ENCODE results near the gene OCA2.
"Not testable (repeated sequence)": the region's sequence is repeated elsewhere in the genome, so short reads cannot be mapped to it uniquely, and the experiment has no call there.

The OCA2 gene

DNA sequence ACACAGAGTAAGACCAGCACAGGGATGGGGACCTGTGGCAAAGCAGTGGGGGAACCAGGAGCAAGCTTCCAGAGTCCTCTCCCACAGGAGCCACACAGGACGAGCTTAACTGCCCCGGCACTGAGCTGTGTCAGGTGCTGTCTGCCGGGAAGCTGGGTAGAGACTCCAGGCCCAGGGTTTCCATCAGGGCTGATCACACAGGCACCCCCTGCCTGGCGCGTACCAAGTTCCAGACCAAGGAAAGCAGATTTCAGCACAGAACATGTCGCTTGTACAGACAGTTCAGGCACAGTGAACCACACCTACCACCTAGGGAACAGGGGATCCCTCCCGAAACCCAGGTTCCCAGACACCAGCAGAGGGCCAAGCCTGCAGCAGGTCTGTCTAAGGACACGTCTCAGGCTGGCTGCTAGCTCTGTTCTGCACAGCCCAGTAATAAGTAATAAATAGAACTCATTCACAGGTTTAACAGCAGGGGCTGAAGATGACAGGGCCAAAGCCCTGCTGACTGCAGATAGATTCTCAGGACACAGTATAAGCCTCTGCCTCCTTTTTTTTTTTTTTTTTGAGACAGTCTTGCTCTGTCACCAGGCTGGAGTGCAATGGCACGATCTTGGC, 30.2 kb upstream of the OCA2 start:
- Histone ChIP-seq H3K27me3 (ENCODE audit: insufficient read depth, low read length) (no peaks in the 10 kb centered on the region), H3K36me3 (ENCODE audit: insufficient read depth, low read depth, low read length) (peaks cover 90% of the 10 kb centered on the region), H3K4me3 (ENCODE audit: low read length) (no peak overlapping the region), H3K27ac (ENCODE audit: low read length) (no peak overlapping the region), H3K9me3 (ENCODE audit: insufficient read depth, low read depth, low read length) (no peaks in the 10 kb centered on the region), H3K9ac (ENCODE audit: low read depth, low read length) (no peak overlapping the region), H3K4me1 (ENCODE audit: insufficient read depth, low read length) (peaks cover 9% of the 10 kb centered on the region; the same call in 1 of the 2 replicates)

DNA sequence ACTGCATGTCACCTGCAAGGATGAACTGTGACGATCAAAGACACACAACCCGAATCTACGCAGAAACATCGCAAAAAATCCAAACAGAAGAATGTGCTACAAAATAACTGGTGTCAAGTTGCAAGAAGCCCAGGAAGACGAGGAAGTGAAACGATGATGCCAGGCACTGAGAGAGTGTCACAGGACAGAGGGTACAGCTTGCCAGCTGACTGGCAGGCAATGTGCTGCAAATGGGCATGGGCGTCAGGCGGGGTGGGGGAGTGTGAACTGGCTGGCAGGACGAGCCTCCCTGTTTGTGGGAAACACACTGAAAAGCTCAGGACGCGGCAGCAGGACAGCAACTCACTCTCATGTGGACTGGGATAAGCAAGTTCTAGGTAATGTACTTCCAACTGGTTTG, 28.9 kb upstream of the OCA2 start:
- no peak overlapping the region for H3K27ac ChIP-seq (ENCODE audit: low read length)
- H3K4me3 ChIP-seq (ENCODE audit: low read length), result no peak overlapping the region

DNA sequence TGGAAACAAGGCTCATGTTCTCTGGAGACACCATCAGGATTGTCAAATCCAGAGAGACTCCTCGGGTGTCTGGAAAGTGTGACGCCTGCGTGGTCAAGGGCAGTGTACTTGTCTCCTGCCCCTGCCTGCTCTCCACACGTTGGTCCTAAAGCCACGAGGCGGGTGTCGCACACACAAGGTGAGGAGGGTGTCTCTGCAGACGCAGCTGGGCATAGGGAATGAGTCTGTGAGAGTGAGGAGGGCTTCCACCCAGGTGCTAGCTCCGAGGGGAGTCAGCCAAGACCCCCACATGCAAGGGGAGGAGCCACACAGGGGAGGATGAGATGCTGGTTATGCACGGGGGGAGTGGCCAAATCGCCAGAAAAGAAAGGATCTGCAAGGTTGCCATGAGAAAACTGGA, 27.9 kb upstream of the OCA2 start:
- Histone ChIP-seq H3K9ac (ENCODE audit: low read depth, low read length) (no peak overlapping the region), H3K9me3 (ENCODE audit: insufficient read depth, low read depth, low read length) (no peaks in the 10 kb centered on the region), H3K4me3 (ENCODE audit: low read length) (no peak overlapping the region), H3K36me3 (ENCODE audit: insufficient read depth, low read depth, low read length) (peaks cover 85% of the 10 kb centered on the region), H3K27ac (ENCODE audit: low read length) (no peak overlapping the region), H3K4me1 (ENCODE audit: insufficient read depth, low read length) (no peaks in the 10 kb centered on the region), H3K27me3 (ENCODE audit: insufficient read depth, low read length) (no peaks in the 10 kb centered on the region)

More for the DNA sequence above, 28.9 kb upstream of the OCA2 start:
- Histone ChIP-seq H3K9ac (ENCODE audit: low read depth, low read length) (no peak overlapping the region), H3K36me3 (ENCODE audit: insufficient read depth, low read depth, low read length) (peaks cover 89% of the 10 kb centered on the region), H3K27me3 (ENCODE audit: insufficient read depth, low read length) (no peaks in the 10 kb centered on the region), H3K9me3 (ENCODE audit: insufficient read depth, low read depth, low read length) (no peaks in the 10 kb centered on the region), H3K4me1 (ENCODE audit: insufficient read depth, low read length) (peaks cover under 1% of the 10 kb centered on the region; the same call in 1 of the 2 replicates)

DNA sequence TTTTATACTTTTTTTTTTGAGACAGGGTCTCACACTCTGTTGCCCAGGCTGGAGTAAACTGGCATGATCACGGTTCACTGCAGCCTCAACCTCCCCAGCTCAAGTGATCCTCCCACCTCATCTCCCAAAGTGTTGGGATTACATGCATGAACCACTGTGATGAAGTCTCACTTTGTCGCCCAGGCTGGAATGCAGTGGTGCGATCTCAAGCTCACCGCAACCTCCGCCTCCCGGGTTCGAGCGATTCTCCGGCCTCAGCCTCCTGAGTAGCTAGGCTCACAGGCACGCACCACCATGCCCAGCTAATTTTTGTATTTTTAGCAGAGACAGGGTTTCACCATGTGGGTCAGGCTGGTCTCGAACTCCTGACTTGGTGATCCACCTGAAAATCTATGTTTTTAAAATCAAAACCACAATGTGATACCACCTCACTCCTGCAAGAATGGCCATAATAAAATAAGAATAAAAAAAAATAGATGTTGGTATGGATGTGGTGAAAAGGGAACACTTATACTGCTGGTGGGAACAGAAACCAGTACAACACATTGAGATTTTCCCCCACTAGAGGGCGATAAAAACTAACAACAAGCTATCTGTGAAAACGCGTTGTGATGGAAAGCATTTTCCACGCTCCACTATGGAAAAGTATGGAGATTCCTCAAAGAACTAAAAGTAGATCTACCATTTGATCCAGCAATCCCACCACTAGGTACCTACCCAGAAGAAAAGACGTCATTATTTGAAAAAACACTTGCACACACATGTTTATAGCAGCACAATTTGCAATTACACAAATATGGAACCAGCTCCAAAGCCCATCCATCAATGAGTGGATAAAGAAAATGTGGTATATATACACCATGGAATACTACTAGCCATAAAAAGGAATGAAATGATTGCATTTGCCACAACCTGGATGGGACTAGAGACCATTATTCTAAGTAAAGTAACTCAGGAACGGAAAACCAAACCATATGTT, 26.8 kb upstream of the OCA2 start:
- no peaks in the 10 kb centered on the region for H3K9me3 ChIP-seq (ENCODE audit: insufficient read depth, low read depth, low read length)
- no peak overlapping the region for H3K27ac ChIP-seq (ENCODE audit: low read length)
- no peak overlapping the region for H3K4me3 ChIP-seq (ENCODE audit: low read length)
- no peaks in the 10 kb centered on the region for H3K27me3 ChIP-seq (ENCODE audit: insufficient read depth, low read length)
- H3K36me3 ChIP-seq (ENCODE audit: insufficient read depth, low read depth, low read length), result peaks cover 80% of the 10 kb centered on the region
- H3K9ac ChIP-seq (ENCODE audit: low read depth, low read length), result no peak overlapping the region
- no peaks in the 10 kb centered on the region for H3K4me1 ChIP-seq (ENCODE audit: insufficient read depth, low read length)

DNA sequence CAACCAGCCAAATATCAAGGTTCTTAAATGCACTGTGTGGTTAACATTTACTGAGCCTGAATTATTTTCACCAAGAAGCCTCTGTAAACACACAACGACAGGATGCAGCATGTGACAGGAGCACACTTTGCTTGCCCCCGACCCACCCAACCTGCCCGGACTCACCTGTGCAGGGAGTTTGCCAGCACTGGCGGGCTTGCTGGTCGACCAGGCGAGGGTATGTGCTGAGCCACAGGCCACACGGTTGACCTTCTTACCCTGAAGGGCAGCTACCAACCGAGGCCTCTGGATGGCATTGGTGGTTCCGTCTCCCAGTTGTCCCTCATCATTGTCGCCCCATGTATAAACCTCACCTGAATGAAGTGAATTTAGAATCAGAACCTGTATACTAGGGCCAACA, 25.7 kb upstream of the OCA2 start:
- Histone ChIP-seq H3K4me3 (ENCODE audit: low read length) (no peak overlapping the region), H3K36me3 (ENCODE audit: insufficient read depth, low read depth, low read length) (peaks cover 80% of the 10 kb centered on the region), H3K27ac (ENCODE audit: low read length) (no peak overlapping the region), H3K27me3 (ENCODE audit: insufficient read depth, low read length) (no peaks in the 10 kb centered on the region), H3K9ac (ENCODE audit: low read depth, low read length) (no peak overlapping the region), H3K4me1 (ENCODE audit: insufficient read depth, low read length) (no peaks in the 10 kb centered on the region), H3K9me3 (ENCODE audit: insufficient read depth, low read depth, low read length) (no peaks in the 10 kb centered on the region)

DNA sequence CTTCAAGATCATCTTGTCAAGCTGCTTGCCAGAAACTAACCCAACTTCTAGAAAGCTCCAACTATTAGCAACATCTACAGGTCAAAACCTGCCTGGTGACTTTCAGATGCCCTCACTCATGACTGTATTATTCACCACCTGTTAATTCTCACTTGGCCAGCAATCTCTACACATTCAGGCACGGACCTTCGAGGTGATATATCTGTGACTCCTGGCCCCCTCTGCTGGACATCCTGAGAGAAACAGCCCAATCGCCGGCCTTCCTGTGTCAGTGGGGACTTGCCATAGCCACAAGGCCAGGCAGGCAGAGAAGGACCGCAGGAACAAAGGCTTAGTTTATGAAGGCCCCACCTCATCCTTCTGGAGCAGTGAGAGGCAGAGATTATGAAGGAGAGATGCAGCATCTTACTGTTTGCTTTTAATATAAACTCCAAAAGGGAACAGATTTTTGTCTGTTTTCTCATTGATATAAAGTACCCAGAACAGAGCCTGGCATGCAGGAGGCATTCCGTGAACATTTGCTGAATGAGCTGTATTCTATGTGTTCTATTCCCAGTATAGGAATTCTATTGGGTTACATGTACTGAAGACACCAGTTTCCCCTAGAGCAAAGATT, 24.4 kb upstream of the OCA2 start:
- H3K27me3 ChIP-seq (ENCODE audit: insufficient read depth, low read length), result no peaks in the 10 kb centered on the region
- no peak overlapping the region for H3K4me3 ChIP-seq (ENCODE audit: low read length)
- H3K4me1 ChIP-seq (ENCODE audit: insufficient read depth, low read length), result no peaks in the 10 kb centered on the region
- no peak overlapping the region for H3K9ac ChIP-seq (ENCODE audit: low read depth, low read length)
- peaks cover 78% of the 10 kb centered on the region for H3K36me3 ChIP-seq (ENCODE audit: insufficient read depth, low read depth, low read length)
- no peaks in the 10 kb centered on the region for H3K9me3 ChIP-seq (ENCODE audit: insufficient read depth, low read depth, low read length)
- no peak overlapping the region for H3K27ac ChIP-seq (ENCODE audit: low read length)

DNA sequence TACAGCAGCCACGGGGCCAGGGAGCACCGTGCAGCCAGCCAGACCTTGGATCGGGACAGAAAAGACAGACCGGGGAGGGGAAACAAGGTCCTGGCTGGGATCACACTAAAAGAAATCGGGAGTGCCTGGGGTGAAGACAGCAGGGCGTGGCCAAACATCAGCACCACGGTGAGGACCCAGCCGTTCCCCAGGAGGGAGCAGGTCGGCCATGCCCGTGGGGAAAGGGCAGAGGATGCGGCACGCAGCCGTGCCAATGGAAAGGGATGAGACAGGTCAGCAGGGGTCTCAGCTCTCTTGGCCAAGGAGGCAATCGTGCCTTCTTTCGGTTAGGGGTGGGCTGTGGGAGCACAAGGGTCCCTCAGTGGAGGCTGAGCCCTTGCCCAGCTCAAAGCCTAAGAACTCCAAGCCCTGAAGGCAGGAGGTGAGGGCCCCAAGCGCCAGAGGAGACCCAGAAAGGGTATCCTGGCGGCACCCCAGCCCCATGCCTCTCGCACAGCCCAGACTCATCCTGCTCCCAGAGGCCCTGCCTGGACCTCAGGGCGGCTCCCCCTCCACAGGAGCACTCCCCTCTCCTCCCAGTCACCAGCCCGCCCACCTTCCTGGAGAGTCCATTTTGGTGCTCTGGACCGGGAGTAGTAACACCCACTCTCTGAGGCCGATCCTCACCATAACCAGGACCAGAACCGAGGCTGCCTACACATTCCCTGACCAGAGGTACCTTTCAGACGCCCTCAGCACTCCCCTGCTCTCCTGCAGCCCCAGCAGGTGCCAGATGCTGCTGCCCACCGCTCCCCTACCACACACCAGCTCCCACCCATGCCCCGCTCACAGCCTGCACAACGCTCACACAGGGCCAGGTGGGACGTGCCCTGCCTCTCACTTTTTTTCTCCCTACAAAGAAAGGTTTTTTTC, 23.2 kb upstream of the OCA2 start:
- Histone ChIP-seq H3K36me3 (ENCODE audit: insufficient read depth, low read depth, low read length) (peaks cover 78% of the 10 kb centered on the region), H3K9me3 (ENCODE audit: insufficient read depth, low read depth, low read length) (no peaks in the 10 kb centered on the region), H3K27ac (ENCODE audit: low read length) (no peak overlapping the region), H3K27me3 (ENCODE audit: insufficient read depth, low read length) (no peaks in the 10 kb centered on the region), H3K4me1 (ENCODE audit: insufficient read depth, low read length) (no peaks in the 10 kb centered on the region), H3K4me3 (ENCODE audit: low read length) (no peak overlapping the region), H3K9ac (ENCODE audit: low read depth, low read length) (no peak overlapping the region)

DNA sequence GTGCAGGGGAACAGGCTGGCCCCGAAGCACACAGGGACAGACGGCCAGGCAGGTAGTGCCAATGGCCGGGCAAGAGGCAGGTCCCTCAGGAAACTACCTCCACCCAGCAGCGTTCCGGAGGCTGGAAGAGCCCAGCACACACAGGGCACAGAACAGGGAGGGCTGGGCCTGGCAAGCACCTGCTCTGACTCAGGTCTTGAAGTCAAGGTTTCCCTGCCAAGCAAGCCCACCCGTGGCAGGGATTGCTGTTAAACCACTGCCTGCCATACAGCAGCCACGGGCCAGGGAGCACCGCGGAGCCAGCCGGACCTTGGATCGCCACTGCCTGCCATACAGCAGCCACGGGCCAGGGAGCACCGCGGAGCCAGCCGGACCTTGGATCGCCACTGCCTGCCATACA, 22.5 kb upstream of the OCA2 start:
- H3K36me3 ChIP-seq (ENCODE audit: insufficient read depth, low read depth, low read length), result peaks cover 79% of the 10 kb centered on the region
- not testable (repeated sequence) for H3K9ac ChIP-seq (ENCODE audit: low read depth, low read length); H3K27ac ChIP-seq (ENCODE audit: low read length); H3K27me3 ChIP-seq (ENCODE audit: insufficient read depth, low read length); H3K4me1 ChIP-seq (ENCODE audit: insufficient read depth, low read length); H3K4me3 ChIP-seq (ENCODE audit: low read length); H3K9me3 ChIP-seq (ENCODE audit: insufficient read depth, low read depth, low read length)

DNA sequence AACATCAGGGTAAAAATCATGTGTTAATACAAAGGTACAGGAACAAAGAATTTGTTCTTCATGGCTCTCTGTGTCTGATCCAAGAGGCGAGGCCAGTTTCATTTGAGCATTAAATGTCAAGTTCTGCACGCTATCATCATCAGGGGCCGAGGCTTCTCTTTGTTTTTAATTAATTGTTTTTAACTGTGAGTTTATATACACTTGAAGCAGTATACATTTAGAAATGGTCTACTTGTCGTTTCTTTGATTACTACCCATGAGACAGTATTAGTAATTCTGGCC, 21.2 kb upstream of the OCA2 start:
- no peak overlapping the region for H3K27ac ChIP-seq (ENCODE audit: low read length)
- H3K27me3 ChIP-seq (ENCODE audit: insufficient read depth, low read length), result no peaks in the 10 kb centered on the region
- H3K9ac ChIP-seq (ENCODE audit: low read depth, low read length), result no peak overlapping the region
- H3K36me3 ChIP-seq (ENCODE audit: insufficient read depth, low read depth, low read length), result peaks cover 85% of the 10 kb centered on the region
- no peaks in the 10 kb centered on the region for H3K4me1 ChIP-seq (ENCODE audit: insufficient read depth, low read length)
- H3K9me3 ChIP-seq (ENCODE audit: insufficient read depth, low read depth, low read length), result no peaks in the 10 kb centered on the region
- no peak overlapping the region for H3K4me3 ChIP-seq (ENCODE audit: low read length)

DNA sequence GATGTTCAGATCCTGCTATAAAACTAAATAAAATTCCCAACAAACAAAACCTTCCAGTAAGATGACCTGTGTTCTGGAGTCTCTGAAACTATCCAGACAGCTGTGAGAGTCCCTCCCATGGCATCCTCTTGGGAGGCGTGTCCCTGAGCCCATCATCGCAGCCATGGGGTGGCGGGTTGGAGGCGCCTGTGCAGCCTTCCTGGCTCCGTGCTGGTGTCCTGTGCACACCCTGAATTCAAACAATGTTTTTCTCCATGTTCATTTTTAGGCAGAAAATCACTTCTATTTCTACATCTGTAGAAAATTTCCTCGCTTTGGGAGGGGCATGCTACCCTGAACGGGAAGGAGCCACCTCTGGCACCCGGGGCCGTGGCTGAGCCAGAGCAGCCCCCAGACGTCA, 19.4 kb upstream of the OCA2 start:
- Histone ChIP-seq H3K4me3 (ENCODE audit: low read length) (no peak overlapping the region), H3K9me3 (ENCODE audit: insufficient read depth, low read depth, low read length) (no peaks in the 10 kb centered on the region), H3K27ac (ENCODE audit: low read length) (no peak overlapping the region), H3K9ac (ENCODE audit: low read depth, low read length) (no peak overlapping the region), H3K36me3 (ENCODE audit: insufficient read depth, low read depth, low read length) (peaks cover 85% of the 10 kb centered on the region), H3K4me1 (ENCODE audit: insufficient read depth, low read length) (no peaks in the 10 kb centered on the region), H3K27me3 (ENCODE audit: insufficient read depth, low read length) (no peaks in the 10 kb centered on the region)

DNA sequence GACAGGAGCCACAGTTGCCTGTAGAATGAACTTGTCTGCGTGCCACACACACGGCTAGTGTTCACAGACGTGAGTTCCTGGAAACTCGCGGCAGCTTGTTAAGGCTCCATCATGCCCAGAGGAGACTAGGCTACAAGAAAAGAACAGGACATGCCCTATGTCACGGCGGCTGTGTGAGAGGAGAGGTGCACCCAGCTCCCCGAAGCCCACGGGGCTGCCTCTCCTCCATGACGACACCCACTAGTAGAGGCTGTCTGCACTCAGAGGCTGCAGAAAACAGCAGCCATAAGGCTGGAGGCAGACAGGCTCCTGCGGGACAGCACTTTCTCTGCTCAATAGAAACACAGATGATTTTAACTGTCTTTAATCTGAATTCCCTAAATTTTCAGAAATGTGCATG, 19.0 kb upstream of the OCA2 start:
- no peaks in the 10 kb centered on the region for H3K4me1 ChIP-seq (ENCODE audit: insufficient read depth, low read length)
- no peaks in the 10 kb centered on the region for H3K27me3 ChIP-seq (ENCODE audit: insufficient read depth, low read length)
- no peaks in the 10 kb centered on the region for H3K9me3 ChIP-seq (ENCODE audit: insufficient read depth, low read depth, low read length)
- H3K4me3 ChIP-seq (ENCODE audit: low read length), result no peak overlapping the region
- no peak overlapping the region for H3K27ac ChIP-seq (ENCODE audit: low read length)
- H3K9ac ChIP-seq (ENCODE audit: low read depth, low read length), result no peak overlapping the region
- H3K36me3 ChIP-seq (ENCODE audit: insufficient read depth, low read depth, low read length), result peaks cover 86% of the 10 kb centered on the region
